HPDE6-E6E7 (cell line): Measurements from ENCODE around the gene ROBO1.
A peak's percentile ranks its signal among the peaks of the same experiment; 100 is the strongest.

ENCODE experiments used
- DNase-seq: peaks from one replicate; pipeline ENCODE4 v3.0.0; 2011; ENCODE audit warnings: missing footprints; ENCODE audit errors: extremely low spot score

ROBO1 gene

DNA sequence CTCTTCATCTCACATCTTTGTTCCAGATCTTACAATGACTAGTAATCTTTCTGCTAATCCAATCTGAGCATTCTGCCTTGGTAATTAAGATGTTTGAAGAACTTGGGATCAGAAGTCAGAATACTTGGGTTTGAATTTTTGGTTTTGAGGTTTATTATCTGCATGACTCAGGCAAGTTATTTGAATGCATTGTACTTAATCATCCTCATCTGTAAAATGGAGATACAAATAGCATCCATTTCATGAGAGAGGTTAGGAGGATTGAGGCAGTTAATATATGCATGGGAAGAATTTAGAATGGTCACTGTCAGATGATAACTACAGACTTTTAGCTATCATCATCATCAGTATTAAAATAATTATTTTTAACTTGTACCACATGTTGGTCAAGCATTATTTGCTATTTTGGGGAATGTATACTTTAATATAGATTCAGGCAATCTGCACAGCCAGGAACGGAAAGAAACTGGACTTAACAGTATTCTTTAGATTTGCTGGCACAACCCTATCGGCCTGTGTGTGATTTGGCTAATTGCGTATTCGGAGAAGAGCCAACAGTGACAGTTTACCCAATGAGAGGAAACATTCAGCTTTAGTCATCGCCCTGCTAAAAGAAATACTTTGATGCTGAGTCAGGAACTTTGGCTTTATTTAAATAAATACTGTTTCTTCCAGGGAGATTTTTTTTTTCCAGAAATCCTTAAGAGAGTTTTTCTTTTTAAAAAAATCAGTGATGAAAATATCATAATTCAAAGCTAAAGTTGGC lies 600.0 kb downstream of the ROBO1 start:
- DNase-seq = peak; percentile 1

DNA sequence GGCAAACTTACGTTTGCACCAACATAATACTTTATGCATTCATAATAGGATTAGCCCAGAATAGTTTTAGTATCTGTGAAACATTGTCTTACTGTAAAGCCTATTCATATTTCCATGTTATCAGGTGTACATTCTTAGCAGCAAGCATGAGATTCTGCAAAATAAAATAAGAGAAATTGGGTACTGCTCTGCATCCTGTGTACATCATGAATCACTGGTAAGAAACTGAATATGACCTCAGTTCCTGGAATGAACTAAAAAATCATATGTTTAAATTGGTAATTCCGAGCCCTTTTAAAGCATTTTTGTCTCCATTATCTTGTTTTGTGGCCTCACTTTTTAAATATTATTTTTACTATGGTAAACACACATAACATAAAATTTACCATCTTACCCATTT lies 605.1 kb downstream of the ROBO1 start:
- no peak for DNase-seq

DNA sequence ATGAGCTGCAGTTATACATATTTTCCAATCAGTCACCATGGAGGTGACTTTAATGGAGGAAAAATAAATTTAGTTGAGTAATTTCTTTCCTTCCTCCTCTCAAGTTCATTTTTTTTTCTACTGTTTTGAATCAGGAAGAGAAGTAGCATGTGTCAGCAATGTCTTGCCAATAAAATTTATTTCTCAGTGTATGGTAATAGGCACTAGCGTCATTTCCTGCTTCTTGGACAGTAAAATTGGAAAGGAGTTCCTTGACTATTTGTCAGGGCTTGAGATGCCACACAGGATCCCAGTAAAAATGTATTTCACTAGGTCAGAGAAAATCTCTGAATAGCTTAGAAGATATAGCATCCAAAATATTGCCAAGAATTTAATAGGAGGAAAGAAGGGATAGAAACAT lies 605.9 kb downstream of the ROBO1 start:
- no peak for DNase-seq

DNA sequence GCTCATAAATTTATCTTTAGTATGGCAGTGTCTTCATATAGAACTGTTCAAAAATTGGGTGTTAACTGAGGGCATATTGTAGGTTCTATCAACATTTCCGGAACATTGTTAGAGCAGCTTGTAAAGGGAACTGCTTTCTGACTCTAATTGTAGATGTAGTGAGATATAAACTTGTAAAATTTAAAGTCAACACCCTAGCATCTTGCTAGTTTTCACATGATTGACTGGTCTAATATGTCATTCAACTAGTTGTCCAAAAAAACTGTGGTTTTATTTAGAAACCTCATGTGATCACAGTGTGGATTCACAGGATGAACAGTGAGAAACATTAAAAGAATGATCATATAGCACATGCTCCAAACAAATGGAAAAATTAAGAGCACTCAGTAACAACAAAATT lies 607.4 kb downstream of the ROBO1 start:
- DNase-seq = no peak

DNA sequence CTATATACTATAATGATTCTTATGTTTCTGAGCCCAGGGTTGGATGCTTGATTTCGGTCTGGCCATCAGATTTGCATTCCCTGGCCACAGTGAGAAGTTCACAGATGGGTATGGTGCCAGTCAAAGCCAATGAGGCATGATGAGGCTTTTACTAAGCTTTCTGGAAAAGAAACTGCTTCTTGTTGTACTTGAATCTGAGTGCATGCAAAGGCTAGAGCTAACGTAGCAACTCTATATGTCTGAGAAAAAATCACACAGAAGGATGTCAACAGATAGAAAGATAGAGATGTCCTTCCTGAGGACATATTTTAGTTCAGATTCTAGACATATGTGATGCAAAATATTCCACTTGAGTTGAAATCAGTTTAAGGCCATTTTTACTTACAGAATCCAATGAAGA lies 608.1 kb downstream of the ROBO1 start:
- DNase-seq = no peak

DNA sequence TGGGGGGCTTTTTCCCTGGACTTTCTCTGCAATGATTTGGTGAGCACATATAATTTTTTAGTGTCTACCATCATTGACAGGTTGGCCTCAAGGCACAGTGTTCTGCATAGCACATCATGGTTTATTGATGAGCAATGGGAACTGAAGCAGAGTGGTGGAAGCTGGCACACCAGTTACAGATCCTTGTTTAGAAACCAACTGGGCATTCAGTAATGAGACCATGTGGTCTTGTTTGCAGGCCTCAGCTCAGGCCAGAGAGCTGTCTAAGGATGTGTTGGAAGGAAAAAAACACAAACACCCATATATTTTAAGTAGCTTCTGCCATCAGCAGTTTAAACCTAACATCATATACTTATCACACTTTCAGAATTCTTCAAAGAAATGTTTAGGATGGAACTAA lies 610.6 kb downstream of the ROBO1 start:
- DNase-seq = no peak

DNA sequence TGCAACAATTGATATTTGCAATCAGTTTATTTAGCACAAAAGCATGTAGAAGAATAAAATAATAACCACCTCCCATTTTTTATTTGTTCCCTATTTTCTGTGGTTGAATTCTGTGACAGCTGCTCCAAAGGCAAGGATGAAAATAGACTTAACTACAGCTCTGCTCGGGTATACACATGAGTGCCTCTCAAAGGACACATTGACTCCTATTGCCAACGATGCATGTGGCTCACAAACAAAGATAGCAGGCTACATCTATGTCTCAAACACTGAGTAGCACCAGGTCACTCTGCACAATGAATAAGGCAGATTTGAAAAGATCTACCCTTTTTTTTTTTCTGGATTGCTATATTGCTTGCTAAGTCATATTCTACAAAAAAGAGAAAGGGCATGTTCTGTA lies 612.9 kb downstream of the ROBO1 start:
- no peak for DNase-seq

DNA sequence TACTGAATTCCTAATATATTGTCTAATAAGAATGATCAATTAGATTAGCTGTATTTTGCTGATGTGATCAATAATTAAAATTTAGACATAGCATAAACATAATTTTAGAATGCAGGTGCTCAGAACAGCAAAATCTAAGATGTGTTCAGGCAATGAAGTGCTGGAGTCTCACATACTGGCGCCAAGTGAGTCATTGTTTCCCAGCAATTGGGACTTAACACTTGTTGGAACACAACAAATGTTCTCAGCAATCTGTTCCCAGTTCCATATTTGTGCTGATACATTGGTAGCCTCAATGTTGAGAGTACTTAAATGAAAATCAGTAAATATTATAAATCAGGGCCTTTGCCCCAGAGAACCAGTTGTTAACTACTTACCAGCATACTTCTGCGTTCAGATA lies 619.0 kb downstream of the ROBO1 start:
- DNase-seq = no peak

DNA sequence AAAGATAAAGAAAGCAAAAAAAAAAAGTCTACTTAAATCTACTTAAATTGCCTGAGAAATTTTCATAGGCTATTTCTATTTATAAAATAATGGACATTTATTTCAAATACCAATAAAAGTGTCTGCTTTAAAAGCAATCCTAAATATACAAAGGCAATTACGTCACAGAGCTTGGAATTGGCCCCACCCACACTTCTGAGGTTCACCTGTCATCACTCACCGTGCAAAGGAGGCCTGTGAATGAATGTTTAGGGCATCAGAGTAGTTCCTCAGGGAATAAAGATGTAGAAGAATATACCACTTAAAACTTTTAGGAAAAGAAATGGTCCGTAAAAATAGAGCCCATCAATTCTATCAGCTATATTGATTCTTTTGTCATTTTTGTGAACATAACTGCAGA lies 621.8 kb downstream of the ROBO1 start:
- DNase-seq = no peak

DNA sequence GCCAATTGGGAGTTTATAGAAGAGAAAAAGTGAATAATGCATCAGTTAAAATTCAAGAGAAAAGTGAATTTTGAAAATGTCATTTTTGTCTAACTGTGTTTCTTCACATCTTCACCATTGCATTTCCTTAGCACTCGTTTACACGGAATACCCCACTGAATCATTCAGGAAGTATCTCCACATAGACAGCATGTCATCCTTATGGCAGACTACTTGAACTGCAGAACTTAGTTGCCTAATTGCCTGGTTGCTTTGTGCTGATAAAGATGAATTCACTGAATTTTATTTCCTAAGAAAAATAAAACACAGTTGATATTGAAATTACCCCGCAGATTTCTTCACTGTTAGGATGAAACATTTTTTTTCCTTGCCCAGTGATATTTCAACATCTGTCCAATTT lies 627.1 kb downstream of the ROBO1 start:
- peak; percentile 0 for DNase-seq

DNA sequence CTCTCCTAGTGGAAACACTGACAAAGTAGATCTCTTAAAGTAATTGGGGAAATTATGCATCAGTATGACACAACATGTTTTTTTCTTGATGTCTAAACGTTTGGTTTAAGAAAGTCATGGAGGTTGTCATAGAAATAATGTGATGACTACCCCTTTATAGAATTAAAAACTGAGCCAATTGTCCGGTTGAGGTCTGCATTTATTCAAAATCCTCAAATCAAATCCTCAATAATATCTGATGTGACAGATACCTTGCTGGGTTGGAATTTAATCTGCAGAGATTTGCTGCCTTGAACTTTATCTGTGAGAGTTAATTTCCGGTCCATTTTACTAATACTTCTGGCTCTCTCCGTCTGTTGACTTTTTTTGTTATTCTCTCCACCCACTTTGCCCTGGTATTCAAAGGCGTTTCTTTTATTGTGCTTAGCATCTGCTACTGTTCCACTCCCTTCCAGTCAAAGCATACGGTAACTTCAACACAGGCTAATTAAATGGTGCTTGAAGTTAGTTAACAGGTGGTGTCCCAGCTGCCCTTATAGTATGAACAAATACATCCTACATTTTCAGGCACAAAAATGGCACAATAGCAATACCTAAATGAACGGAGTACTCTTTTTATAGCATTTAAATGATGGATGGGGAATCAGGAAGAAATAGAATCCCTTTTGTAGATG lies 628.3 kb downstream of the ROBO1 start:
- no peak for DNase-seq

DNA sequence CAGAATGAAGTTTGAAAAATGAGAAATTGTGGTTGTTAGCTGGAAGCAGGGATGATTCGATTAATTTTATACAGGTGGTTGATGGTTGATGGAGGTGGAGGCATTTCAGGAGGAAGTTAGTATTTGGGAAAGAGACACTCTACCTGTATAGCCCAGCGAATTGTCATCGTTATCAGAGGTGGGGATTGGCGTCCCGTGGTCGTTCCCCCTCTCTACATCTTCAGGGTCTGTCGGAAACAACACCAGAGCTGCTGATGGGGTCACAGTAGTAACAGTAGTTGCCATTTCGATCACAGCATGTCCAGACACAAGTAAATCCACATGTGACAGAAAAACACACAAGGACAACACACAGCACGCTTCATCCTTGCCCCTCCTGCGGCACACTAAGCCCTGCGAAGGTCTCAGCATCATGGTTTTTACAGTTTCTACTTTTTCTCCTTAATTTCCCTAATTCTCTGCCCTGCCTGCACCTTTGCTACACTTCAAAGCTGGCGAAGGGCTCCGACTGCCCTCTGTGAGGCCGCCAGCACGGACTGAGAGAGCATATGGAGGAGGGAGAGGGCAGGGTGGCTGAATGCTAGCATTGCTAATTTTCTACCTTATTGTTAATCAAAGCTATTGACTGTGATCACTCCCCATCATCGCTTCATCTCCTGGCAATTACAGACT lies 642.3 kb downstream of the ROBO1 start:
- DNase-seq = no peak

DNA sequence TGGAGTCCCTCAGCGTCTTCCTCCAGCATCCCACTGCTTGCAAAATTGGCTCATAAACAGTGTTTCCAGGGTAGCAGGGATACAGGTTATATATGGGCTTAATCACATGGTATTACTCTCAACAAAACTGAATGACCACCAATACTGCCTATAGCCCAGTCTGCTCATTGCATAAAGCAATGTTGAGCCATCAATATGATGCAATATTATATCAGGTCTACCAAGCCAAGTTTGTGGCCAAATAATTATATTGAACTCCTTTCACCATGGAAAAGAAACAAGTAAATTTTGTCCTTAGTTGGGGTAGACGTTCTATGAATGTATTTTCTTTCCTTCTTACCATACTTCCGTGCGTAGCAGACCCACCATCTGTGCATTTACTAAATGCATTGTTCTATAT lies 652.3 kb downstream of the ROBO1 start:
- no peak for DNase-seq

DNA sequence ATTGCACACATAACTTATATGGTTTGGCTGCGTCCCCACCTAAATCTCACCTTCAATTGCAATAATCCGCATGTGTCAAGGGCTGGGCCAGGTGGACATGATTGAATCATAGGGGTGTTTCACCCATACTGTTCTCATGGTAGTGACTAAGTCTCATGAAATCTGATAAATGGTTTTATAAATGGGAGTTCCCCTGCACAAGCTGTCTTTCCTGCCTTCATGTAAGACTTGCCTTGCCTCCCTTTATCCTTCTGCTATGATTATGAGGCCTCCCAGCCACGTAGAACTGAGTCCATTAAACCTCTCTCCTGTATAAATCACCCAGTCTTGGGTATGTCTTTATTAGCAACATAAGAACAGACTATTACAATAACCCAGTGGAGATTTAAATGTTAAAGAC lies 653.9 kb downstream of the ROBO1 start:
- DNase-seq = no peak

DNA sequence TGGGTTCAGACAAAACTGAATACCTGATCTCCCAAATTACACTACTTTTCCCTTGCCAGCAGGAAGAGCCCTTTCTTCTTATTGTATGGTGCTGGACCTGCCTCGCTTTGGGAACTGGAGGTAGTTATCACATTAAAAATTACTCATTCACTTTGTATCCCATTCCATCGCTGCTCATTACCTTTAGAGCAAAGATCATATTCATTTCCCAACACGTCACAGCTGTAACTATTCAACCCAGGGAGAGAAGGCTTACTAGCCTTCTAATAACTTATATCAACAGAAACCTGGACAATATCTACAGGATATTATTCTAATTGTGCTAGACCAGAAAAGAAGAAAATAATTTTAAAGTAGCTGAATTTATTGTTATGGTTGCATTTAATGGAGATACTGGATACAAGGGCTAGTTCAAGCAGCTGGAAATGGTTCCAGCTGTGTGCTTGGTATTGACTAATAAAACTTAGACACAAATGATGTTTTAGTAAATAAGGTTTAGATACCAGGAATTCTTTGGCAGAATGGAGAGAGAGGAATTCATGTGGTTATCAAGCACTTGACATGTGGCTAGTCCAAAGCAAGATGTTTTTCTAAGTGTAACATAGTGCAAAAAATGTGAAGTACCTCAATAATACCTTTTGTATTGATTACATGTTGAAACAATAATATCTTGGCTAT lies 656.3 kb downstream of the ROBO1 start:
- DNase-seq = no peak

DNA sequence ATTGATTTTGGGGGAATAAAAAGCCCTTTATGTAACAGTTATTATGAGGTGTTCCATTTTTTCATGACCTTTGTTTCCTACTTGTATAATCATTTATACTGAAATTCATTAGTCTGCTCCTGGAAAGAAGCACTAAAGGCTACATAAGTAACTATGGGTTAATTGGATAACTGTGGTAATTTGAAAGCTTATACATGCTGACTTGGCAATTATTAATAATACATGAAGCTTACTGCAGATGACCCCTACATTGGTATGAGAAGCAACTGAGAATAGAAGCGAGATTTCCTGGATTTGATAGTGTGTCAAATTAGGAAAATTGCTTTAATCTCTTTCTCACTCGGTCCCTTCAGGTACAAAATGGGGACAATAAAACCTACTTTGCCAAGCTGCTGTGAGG lies 658.0 kb downstream of the ROBO1 start:
- no peak for DNase-seq

DNA sequence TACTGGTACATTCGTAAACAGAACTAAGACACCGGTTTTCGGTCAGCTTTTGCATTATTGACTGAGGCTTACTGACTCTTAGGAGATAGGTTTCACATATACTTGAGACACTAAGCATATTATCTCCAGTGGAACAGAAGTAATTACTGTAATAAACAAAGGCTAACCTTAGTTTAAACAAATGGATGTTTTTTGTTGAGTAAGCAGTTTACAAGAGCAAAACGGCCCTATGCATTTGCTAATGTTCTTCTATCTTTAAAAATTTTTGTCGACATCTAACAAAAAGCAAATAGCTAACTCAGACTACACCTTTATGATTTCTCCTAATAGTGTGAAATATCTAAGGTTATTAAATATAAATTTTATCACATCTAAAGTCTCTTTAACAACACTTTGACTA lies 664.5 kb downstream of the ROBO1 start:
- no peak for DNase-seq

DNA sequence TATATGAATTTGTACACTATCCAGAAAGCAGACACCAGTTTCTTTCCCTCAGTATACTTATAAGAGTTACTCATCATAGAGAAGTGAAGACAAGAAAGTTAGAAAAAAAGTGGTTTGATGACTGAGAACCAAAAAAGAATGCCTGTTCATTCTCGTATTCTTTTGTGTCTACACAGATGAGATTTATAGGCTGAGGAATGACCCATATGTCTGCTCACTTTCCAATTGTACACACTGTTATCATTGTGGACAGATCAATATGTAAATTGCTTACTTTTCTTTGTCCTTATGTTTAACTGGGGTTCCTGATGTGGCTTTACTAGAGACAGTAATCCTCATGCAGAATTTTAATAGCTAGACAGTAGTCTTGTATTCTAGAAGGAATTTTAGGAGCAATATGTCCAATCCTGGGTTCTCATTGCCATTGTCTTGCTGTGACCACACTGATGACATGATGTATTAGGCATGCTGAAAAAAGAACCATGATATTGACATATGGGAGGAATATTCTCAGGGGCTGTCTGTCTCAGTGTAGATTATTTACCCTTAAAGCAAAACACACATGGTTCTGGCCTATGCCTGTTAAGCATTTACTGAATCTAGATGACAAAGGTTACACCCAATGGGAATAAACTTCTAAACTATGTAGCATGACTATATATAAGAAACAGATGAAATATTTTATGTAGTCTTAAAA lies 669.7 kb downstream of the ROBO1 start:
- no peak for DNase-seq

DNA sequence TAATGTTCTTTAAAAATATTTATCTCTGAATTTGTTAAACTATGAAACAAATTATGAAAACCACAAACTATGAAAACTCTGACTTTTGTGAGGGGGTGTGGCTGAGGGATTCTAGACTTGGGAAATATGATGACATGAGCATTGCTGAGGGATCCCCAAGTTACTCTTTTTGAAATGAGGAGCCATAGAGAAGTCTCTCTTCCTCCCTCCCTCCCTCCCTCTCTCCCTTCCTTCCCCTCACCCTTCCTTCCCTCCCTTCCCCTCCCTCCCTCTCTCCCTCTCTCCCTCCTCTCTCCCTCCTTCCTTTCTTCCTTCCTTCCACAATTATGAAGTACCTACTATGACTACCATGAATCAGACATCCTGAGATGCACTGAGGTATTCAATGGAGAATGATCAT lies 673.1 kb downstream of the ROBO1 start:
- no peak for DNase-seq

DNA sequence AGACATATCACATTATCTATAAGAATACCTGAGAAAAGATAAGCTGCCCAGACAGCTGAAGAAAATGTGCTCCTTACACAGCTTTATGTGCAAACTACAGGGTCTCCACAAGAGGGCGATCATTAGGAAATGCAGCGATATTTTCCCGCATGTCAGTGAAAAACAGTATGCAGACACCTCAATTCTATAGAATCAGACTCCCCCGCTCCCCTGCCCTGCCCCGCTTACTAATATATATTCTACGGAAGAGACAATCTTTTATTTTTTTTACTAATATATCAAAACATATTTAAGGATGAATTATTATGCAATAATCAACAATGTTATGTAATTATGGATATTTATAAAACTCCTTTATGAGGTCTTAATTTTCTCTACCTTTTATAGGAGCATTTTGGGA lies 681.3 kb downstream of the ROBO1 start:
- DNase-seq = peak; percentile 0

DNA sequence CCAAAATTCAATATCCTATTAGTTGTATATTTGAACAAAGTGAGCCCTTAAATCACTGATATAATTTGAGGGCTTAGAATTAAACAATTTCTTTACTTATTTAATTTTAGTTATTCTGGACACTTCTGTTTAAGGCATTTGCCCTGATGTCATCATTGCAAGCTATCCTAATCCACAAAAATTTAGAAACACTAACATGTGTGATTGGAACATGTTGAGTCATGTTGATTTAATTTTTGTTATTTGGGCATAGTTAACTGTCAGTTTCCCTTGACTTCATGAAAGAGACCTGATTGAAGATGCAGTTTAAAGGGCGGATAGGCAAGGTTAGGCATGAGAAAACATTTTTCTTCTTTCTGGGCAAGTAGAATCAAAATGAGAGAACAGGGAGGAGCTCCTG lies 682.6 kb downstream of the ROBO1 start:
- DNase-seq = no peak

DNA sequence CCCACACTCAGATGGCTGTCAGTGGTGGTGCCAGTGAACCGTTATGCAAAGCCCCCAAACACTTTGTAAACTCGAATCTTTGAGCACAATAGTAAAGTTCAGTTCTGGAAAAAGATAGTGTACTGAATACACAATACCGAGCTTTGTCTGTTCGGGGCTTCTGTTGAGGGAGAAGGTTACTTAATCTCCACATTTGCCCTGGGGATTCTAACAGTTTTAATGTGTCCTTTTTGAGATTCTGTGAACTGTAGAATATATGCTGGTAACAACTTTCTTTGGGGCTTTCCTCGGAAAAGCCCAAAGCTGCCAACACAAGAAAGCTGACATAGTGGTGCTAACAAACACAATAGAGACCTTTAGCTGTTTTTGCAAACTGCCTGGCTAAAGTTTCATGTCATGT lies 686.5 kb downstream of the ROBO1 start:
- DNase-seq = no peak
